Spleen (tissue), 11 donors: Measurements from ENCODE around the gene AOX1. TPM values are rescaled to one million over a fixed set of nuclear protein-coding genes. Genes with fewer than 3 reads are reported as not detected.

Experiments
- DNase-seq: peaks from one replicate; pipeline ENCODE4 v3.0.0-alpha.2; 2020
- H3K27ac ChIP-seq, 8 donors: fragments of 200-600 bp; sonication (generic) in 7 of 8; 1 replicate in 4 of 8; 2 replicates in 4 of 8; pipeline versions ENCODE4 v1.5.0 to v1.8.0; 2016 to 2021; ENCODE audit warnings: inconsistent platforms in 4 of 8, mild to moderate bottlenecking in 4 of 8, moderate library complexity in 1 of 8
- H3K27me3 ChIP-seq, 7 donors: fragments of 200-600 bp; sonication (generic) in 6 of 7; replicated peaks in 1 of 7; 1 replicate in 4 of 7; 2 replicates in 3 of 7; pipeline versions ENCODE4 v1.5.0 to v1.8.0; 2016 to 2021; ENCODE audit warnings: inconsistent platforms in 3 of 7, mild to moderate bottlenecking in 1 of 7
- H3K36me3 ChIP-seq, 6 donors: fragments of 200-600 bp; sonication (generic) in 5 of 6; 1 replicate in 4 of 6; 2 replicates in 2 of 6; pipeline versions ENCODE4 v1.5.0 to v1.8.0; 2016 to 2021; ENCODE audit warnings: inconsistent platforms in 2 of 6
- H3K4me1 ChIP-seq, 6 donors: fragments of 200-600 bp; sonication (generic) in 5 of 6; 1 replicate in 3 of 6; 2 replicates in 3 of 6; pipeline versions ENCODE4 v1.5.0 to v1.8.0; 2016 to 2021; ENCODE audit warnings: inconsistent platforms in 3 of 6
- H3K4me3 ChIP-seq, 8 donors: fragments of 200-600 bp; sonication (generic) in 7 of 8; 1 replicate in 4 of 8; 2 replicates in 4 of 8; pipeline versions ENCODE4 v1.5.0 to v1.8.0; 2016 to 2021; ENCODE audit warnings: inconsistent platforms in 4 of 8, mild to moderate bottlenecking in 4 of 8, moderate library complexity in 2 of 8
- H3K9me3 ChIP-seq, 8 donors: fragments of 200-600 bp; sonication (generic) in 7 of 8; 1 replicate in 4 of 8; 2 replicates in 4 of 8; pipeline versions ENCODE4 v1.5.0 to v1.8.0; 2016 to 2021; ENCODE audit warnings: inconsistent platforms in 4 of 8
- CTCF ChIP-seq, 11 experiments: fragments of 200-600 bp in 7 of 11; fragments of 450-650 bp in 4 of 11; sonication (generic) in 4 of 11; IDR thresholded peaks in 8 of 11; conservative IDR thresholded peaks in 3 of 11; 1 replicate in 7 of 11; 2 replicates in 4 of 11; pipeline versions ENCODE4 v1.4.0 to v1.8.0; 2016 to 2021; ENCODE audit warnings: antibody characterized with exemption in 11 of 11, inconsistent platforms in 4 of 11, mild to moderate bottlenecking in 1 of 11
- POLR2A ChIP-seq, 3 donors: fragments of 450-650 bp; IDR thresholded peaks; one replicate each; pipeline ENCODE4 v1.5.1; 2017; ENCODE audit warnings: antibody characterized with exemption in 3 of 3, mild to moderate bottlenecking in 1 of 3
- POLR2AphosphoS5 ChIP-seq, 3 donors: sonication (generic); formaldehyde crosslinking; IDR thresholded peaks; one replicate each; pipeline ENCODE4 v1.5.1; 2017; ENCODE audit warnings: antibody characterized with exemption in 3 of 3
- WGBS, 5 donors: extraction: QIAGEN DNeasy Blood & Tissue Kit in 3 of 5; methylation state at CpG; one replicate each; pipeline versions ENCODE4 v1.1.5 to v1.1.7; 2013 to 2018; 5-methylcytosine and 5-hydroxymethylcytosine counted together
- intact Hi-C: fragments of 100-400 bp; cut with DNase I; formaldehyde crosslinking; loops from one replicate; pipeline ENCODE4 v1.15.0; 2023; ENCODE audit warnings: low total_unique reads
- polyA plus RNA-seq, 3 donors: library from polyadenylated mRNA; stranded (reverse); fragments of 200-250 nt; gene quantifications; one replicate each; pipeline ENCODE4 v1.2.1, GENCODE V29; 2013
- total RNA-seq, 7 donors: library from RNA; depleted of rRNA in 3 of 7; stranded (reverse); fragments of >200 nt in 3 of 7; fragmentation: NEBNext Ultra II Directional in 4 of 7; extraction: Animal tissue kit (Norgen Biotek cat#: 25700) in 4 of 7; gene quantifications; one replicate each; pipeline versions ENCODE4 v1.1.0 to v1.2.1, GENCODE V29; 2016 to 2021
- donor health status: healthy with polysubstance abuse.
- donor health status: DM: no; HTN: no; CAD: no; lungs with moderate emphysema.
- donor health status: DM: no; HTN: no; CAD: no.
- donor health status: Bipolar disorder and iron deficiency.
- donor health status: healthy.
- donor health status: DM: no; HTN: no; CAD: no.
- donor health status: DM: yes; HTN: yes; CAD: no.

Gene AOX1
- total and polyA plus RNA-seq, 10 donors: 1.3 to 14.6 (median 5.8) TPM

- DNase-seq: no peak
- intact Hi-C loops: no loop called here
Observed at GRCh38 chr2:200670751-200671150, 84.9 kb downstream of the AOX1 start.

GRCh38 chr2:200673191-200673590, 87.4 kb downstream of the AOX1 start:
- DNase-seq: no peak
- H3K36me3 ChIP-seq: no peaks in the 10 kb centered on the region
- H3K4me1 ChIP-seq: peaks cover 0 to 4% (median 0%) of the 10 kb centered on the region in 6 donors
- WGBS, 5 donors: 43 to 66% (median 64%) methylated on average over 5 of the region's 5 CpGs
- no peaks in the 10 kb centered on the region for H3K27me3 ChIP-seq
- H3K4me3 ChIP-seq: no peak overlapping the region
- no peak overlapping the region for H3K27ac ChIP-seq
- TF ChIP-seq POLR2A (IDR thresholded peaks at IDR 0.05): no peak
- no peak for TF ChIP-seq POLR2AphosphoS5 (IDR thresholded peaks at IDR 0.05)
- TF ChIP-seq CTCF (IDR thresholded peaks at IDR 0.05 in 8 of 11, conservative IDR thresholded peaks at IDR 0.05 in 3 of 11): no peak
- H3K9me3 ChIP-seq: no peaks in the 10 kb centered on the region
- intact Hi-C loops: no loop called here

More at GRCh38 chr2:200670751-200671150, 84.9 kb downstream of the AOX1 start:
- no peaks in the 10 kb centered on the region for H3K4me1 ChIP-seq
- H3K27me3 ChIP-seq: no peaks in the 10 kb centered on the region
- no peaks in the 10 kb centered on the region for H3K36me3 ChIP-seq
- TF ChIP-seq POLR2AphosphoS5 (IDR thresholded peaks at IDR 0.05): no peak
- TF ChIP-seq CTCF (IDR thresholded peaks at IDR 0.05 in 8 of 11, conservative IDR thresholded peaks at IDR 0.05 in 3 of 11): no peak
- no peak for TF ChIP-seq POLR2A (IDR thresholded peaks at IDR 0.05)
- H3K4me3 ChIP-seq: no peak overlapping the region
- H3K27ac ChIP-seq: no peak overlapping the region
- WGBS, 5 donors: 77 to 92% (median 82%) methylated on average over 1 of the region's 1 CpG
- H3K9me3 ChIP-seq: no peaks in the 10 kb centered on the region

- Histone ChIP-seq H3K4me1 (peaks cover 0 to 4% (median 0%) of the 10 kb centered on the region in 6 donors), H3K27ac (no peak overlapping the region), H3K36me3 (no peaks in the 10 kb centered on the region), H3K4me3 (no peak overlapping the region), H3K27me3 (no peaks in the 10 kb centered on the region), H3K9me3 (no peaks in the 10 kb centered on the region)
- TF ChIP-seq POLR2A (IDR thresholded peaks at IDR 0.05): no peak
- TF ChIP-seq POLR2AphosphoS5 (IDR thresholded peaks at IDR 0.05): no peak
- no peak for TF ChIP-seq CTCF (IDR thresholded peaks at IDR 0.05 in 8 of 11, conservative IDR thresholded peaks at IDR 0.05 in 3 of 11)
- no peak for DNase-seq
- intact Hi-C loops: no loop called here
- 73 to 89% (median 85%) methylated on average over 7 of the region's 7 CpGs for WGBS, 5 donors
Observed at GRCh38 chr2:200674837-200675236, 89.0 kb downstream of the AOX1 start.

- no peak for DNase-seq
- H3K27me3 ChIP-seq: no peaks in the 10 kb centered on the region
- intact Hi-C loops: no loop called here
- TF ChIP-seq POLR2A (IDR thresholded peaks at IDR 0.05) (no peak), CTCF (IDR thresholded peaks at IDR 0.05 in 8 of 11, conservative IDR thresholded peaks at IDR 0.05 in 3 of 11) (no peak)
- H3K36me3 ChIP-seq: no peaks in the 10 kb centered on the region
- 49 to 70% (median 63%) methylated on average over 2 of the region's 2 CpGs for WGBS, 5 donors
- H3K4me3 ChIP-seq: no peak overlapping the region
- no peaks in the 10 kb centered on the region for H3K9me3 ChIP-seq
- peak overlapping the region in 2 of 8 donors; percentile 33 to 41 for H3K27ac ChIP-seq
- H3K4me1 ChIP-seq: peaks cover 0 to 4% (median 0%) of the 10 kb centered on the region in 6 donors
Observed at GRCh38 chr2:200677171-200677570, 91.4 kb downstream of the AOX1 start.
